Adrenal gland (tissue), 5 donors: ENCODE data around the gene OR10AG1.

Experiments
- CTCF ChIP-seq, 6 experiments: fragments of 450-650 bp in 4 of 6; fragments of 200-600 bp in 2 of 6; sonication (generic) in 1 of 6; IDR thresholded peaks; 1 replicate in 5 of 6; 2 replicates in 1 of 6; pipeline versions ENCODE4 v1.5.1 to v1.8.0; 2016 to 2021; ENCODE audit warnings: antibody characterized with exemption in 6 of 6, mild to moderate bottlenecking in 2 of 6, moderate library complexity in 1 of 6
- POLR2A ChIP-seq, 2 donors: fragments of 450-650 bp; IDR thresholded peaks; one replicate each; pipeline ENCODE4 v1.6.1; 2017; ENCODE audit warnings: antibody characterized with exemption in 2 of 2, mild to moderate bottlenecking in 2 of 2, moderate library complexity in 1 of 2
- donor health status: DM: no; HTN: no; CAD: no.

GRCh38 chr11:55949330-55949729, 20.4 kb downstream of the OR10AG1 start:
- no peak for TF ChIP-seq CTCF (IDR thresholded peaks at IDR 0.05)
- no peak for TF ChIP-seq POLR2A (IDR thresholded peaks at IDR 0.05)
